Trophoblast cell (in vitro differentiated cells and primary cell): ENCODE data around the gene PEF1.
A peak's percentile ranks its signal among the peaks of the same experiment; 100 is the strongest.

Source experiments
- DNase-seq, 2 donors: peaks; one replicate each; pipeline ENCODE4 v3.0.0-alpha.2; 2016
- H2AFZ ChIP-seq: 2 replicates; pipeline ENCODE4 v1.6.1; 2013; ENCODE audit warnings: low read length, moderate library complexity, mild to moderate bottlenecking; ENCODE audit not compliant: insufficient read depth, poor library complexity
- H2AK5ac ChIP-seq: 2 replicates; pipeline ENCODE4 v1.6.1; 2013; ENCODE audit warnings: mild to moderate bottlenecking, low read length
- H2BK120ac ChIP-seq: 2 replicates; pipeline ENCODE4 v1.6.1; 2013; ENCODE audit warnings: low read length, mild to moderate bottlenecking, moderate library complexity; ENCODE audit not compliant: insufficient read depth, poor library complexity
- H2BK12ac ChIP-seq: 2 replicates; pipeline ENCODE4 v1.6.1; 2013; ENCODE audit warnings: mild to moderate bottlenecking, low read length, moderate library complexity
- H2BK5ac ChIP-seq: 2 replicates; pipeline ENCODE4 v1.6.1; 2013; ENCODE audit warnings: low read length, low read depth, moderate library complexity, mild to moderate bottlenecking; ENCODE audit not compliant: poor library complexity
- H3K14ac ChIP-seq: 2 replicates; pipeline ENCODE4 v1.6.1; 2013; ENCODE audit warnings: mild to moderate bottlenecking, low read length
- H3K18ac ChIP-seq: 2 replicates; pipeline ENCODE4 v1.6.1; 2013; ENCODE audit warnings: mild to moderate bottlenecking, low read length
- H3K23ac ChIP-seq: 2 replicates; pipeline ENCODE4 v1.6.1; 2013; ENCODE audit warnings: low read length
- H3K27ac ChIP-seq: 2 replicates; pipeline ENCODE4 v1.5.1; 2013; ENCODE audit warnings: low read depth, mild to moderate bottlenecking, inconsistent platforms, low read length, moderate library complexity
- H3K27me3 ChIP-seq: 2 replicates; pipeline ENCODE4 v1.6.1; 2013; ENCODE audit warnings: inconsistent platforms, mild to moderate bottlenecking, low read length, moderate library complexity; ENCODE audit not compliant: insufficient read depth
- H3K36me3 ChIP-seq, 2 experiments: 1 replicate in 1 of 2; 2 replicates in 1 of 2; pipeline ENCODE4 v1.6.1; 2013; ENCODE audit warnings: low read length in 2 of 2, mild to moderate bottlenecking in 2 of 2, moderate library complexity in 1 of 2; ENCODE audit not compliant: insufficient read depth in 2 of 2, control insufficient read depth in 1 of 2
- H3K4ac ChIP-seq: 2 replicates; pipeline ENCODE4 v1.6.1; 2013; ENCODE audit warnings: low read depth, mild to moderate bottlenecking, low read length, moderate library complexity
- H3K4me1 ChIP-seq, 2 experiments: 1 replicate in 1 of 2; 2 replicates in 1 of 2; pipeline ENCODE4 v1.6.1; 2013; ENCODE audit warnings: low read length in 2 of 2, mild to moderate bottlenecking in 2 of 2, moderate library complexity in 1 of 2; ENCODE audit not compliant: insufficient read depth in 2 of 2, control insufficient read depth in 1 of 2
- H3K4me2 ChIP-seq: 2 replicates; pipeline ENCODE4 v1.6.1; 2013; ENCODE audit warnings: inconsistent platforms, mild to moderate bottlenecking, low read length, moderate library complexity
- H3K4me3 ChIP-seq: 2 replicates; pipeline ENCODE4 v1.5.1; 2013; ENCODE audit warnings: mild to moderate bottlenecking, low read depth, low read length, inconsistent platforms
- H3K79me1 ChIP-seq: one replicate; pipeline ENCODE4 v1.6.1; 2013; ENCODE audit warnings: low read length
- H3K79me2 ChIP-seq: 2 replicates; pipeline ENCODE4 v1.6.1; 2013; ENCODE audit warnings: low read length, mild to moderate bottlenecking; ENCODE audit not compliant: control insufficient read depth, insufficient read depth, poor library complexity
- H3K9ac ChIP-seq: 2 replicates; pipeline ENCODE4 v1.6.1; 2013; ENCODE audit warnings: mild to moderate bottlenecking, low read length
- H3K9me3 ChIP-seq: 2 replicates; pipeline ENCODE4 v1.6.1; 2013; ENCODE audit warnings: low read depth, mild to moderate bottlenecking, control low read depth, inconsistent platforms, low read length; ENCODE audit not compliant: insufficient read depth
- H4K12ac ChIP-seq: 2 replicates; pipeline ENCODE4 v1.6.1; 2013; ENCODE audit warnings: low read depth, mild to moderate bottlenecking, low read length, moderate library complexity
- H4K8ac ChIP-seq: 2 replicates; pipeline ENCODE4 v1.6.1; 2013; ENCODE audit warnings: low read depth, mild to moderate bottlenecking, low read length, moderate library complexity
- H4K91ac ChIP-seq: one replicate; pipeline ENCODE4 v1.6.1; 2013; ENCODE audit warnings: low read depth, mild to moderate bottlenecking, low read length, moderate library complexity
- WGBS: extraction: QIAGEN DNeasy Blood & Tissue Kit; methylation state at CpG from one replicate; pipeline ENCODE4 v1.1.7; 2013; ENCODE audit warnings: missing lambda C conversion rate; ENCODE audit not compliant: insufficient read length, insufficient coverage; ENCODE audit errors: extremely low coverage; 5-methylcytosine and 5-hydroxymethylcytosine counted together

The PEF1 gene

GRCh38 chr1:31645274-31645568 lies 545 bp upstream of the PEF1 start:
- H3K36me3 ChIP-seq = no peaks in the 10 kb centered on the region
- H3K4me3 ChIP-seq = peak overlapping the region; percentile 51
- H3K79me1 ChIP-seq = peaks cover 72% of the 10 kb centered on the region
- peak overlapping the region; percentile 83 for H3K14ac ChIP-seq
- peaks cover 37 to 55% of the 10 kb centered on the region in 2 experiments for H3K4me1 ChIP-seq
- no peak for DNase-seq
- H4K8ac ChIP-seq = peak overlapping the region; percentile 86
- no peaks in the 10 kb centered on the region for H3K27me3 ChIP-seq
- no peak overlapping the region for H2AFZ ChIP-seq
- H3K4ac ChIP-seq = peak overlapping the region; percentile 85
- no CpG with 5 or more reads among the region's 11 CpGs for WGBS
- peak overlapping the region; percentile 96 for H4K91ac ChIP-seq
- H3K18ac ChIP-seq = peak overlapping the region; percentile 72
- peak overlapping the region; percentile 88 for H4K12ac ChIP-seq
- peaks cover 18% of the 10 kb centered on the region for H3K79me2 ChIP-seq
- H3K4me2 ChIP-seq = peak overlapping the region; percentile 54
- peak overlapping the region; percentile 89 for H3K27ac ChIP-seq
- H2BK120ac ChIP-seq = peak overlapping the region; percentile 65
- H2BK5ac ChIP-seq = peak overlapping the region; percentile 29
- peak overlapping the region; percentile 93 for H2AK5ac ChIP-seq
- peak overlapping the region; percentile 1 for H3K9ac ChIP-seq
- peak overlapping the region; percentile 90 for H2BK12ac ChIP-seq
- H3K9me3 ChIP-seq = no peaks in the 10 kb centered on the region
- no peak overlapping the region for H3K23ac ChIP-seq

- peak in 1 of 2 donors; percentile 19 for DNase-seq
- H3K4me2 ChIP-seq = peak overlapping the region; percentile 61
- peak overlapping the region; percentile 89 for H4K91ac ChIP-seq
- H3K79me1 ChIP-seq = peaks cover 71% of the 10 kb centered on the region
- H3K4me1 ChIP-seq = peaks cover 40 to 60% of the 10 kb centered on the region in 2 experiments
- peak overlapping the region; percentile 88 for H4K8ac ChIP-seq
- peak overlapping the region; percentile 81 for H3K9ac ChIP-seq
- peak overlapping the region; percentile 88 for H3K4me3 ChIP-seq
- no peak overlapping the region for H3K23ac ChIP-seq
- peak overlapping the region; percentile 93 for H4K12ac ChIP-seq
- H2AK5ac ChIP-seq = peak overlapping the region; percentile 25
- no peaks in the 10 kb centered on the region for H3K27me3 ChIP-seq
- peak overlapping the region; percentile 88 for H2BK5ac ChIP-seq
- no peaks in the 10 kb centered on the region for H3K9me3 ChIP-seq
- peak overlapping the region; percentile 76 for H2BK12ac ChIP-seq
- peak overlapping the region; percentile 80 for H3K18ac ChIP-seq
- H3K27ac ChIP-seq = peak overlapping the region; percentile 86
- peaks cover 17% of the 10 kb centered on the region for H3K79me2 ChIP-seq
- peak overlapping the region; percentile 83 for H2AFZ ChIP-seq
- peak overlapping the region; percentile 77 for H2BK120ac ChIP-seq
- H3K14ac ChIP-seq = peak overlapping the region; percentile 92
- no peaks in the 10 kb centered on the region for H3K36me3 ChIP-seq
- WGBS = no CpG with 5 or more reads among the region's 18 CpGs
- peak overlapping the region; percentile 58 for H3K4ac ChIP-seq
Observed at GRCh38 chr1:31643976-31644559, 608 bp downstream of the PEF1 start.

- H3K18ac ChIP-seq = no peak overlapping the region
- peak overlapping the region; percentile 91 for H3K27ac ChIP-seq
- peak overlapping the region; percentile 93 for H2BK5ac ChIP-seq
- H4K12ac ChIP-seq = no peak overlapping the region
- H3K79me2 ChIP-seq = peaks cover 18% of the 10 kb centered on the region
- no peaks in the 10 kb centered on the region for H3K27me3 ChIP-seq
- H3K23ac ChIP-seq = no peak overlapping the region
- no peak overlapping the region for H3K9ac ChIP-seq
- no peak overlapping the region for H3K4ac ChIP-seq
- H2BK120ac ChIP-seq = peak overlapping the region; percentile 31
- H2AK5ac ChIP-seq = no peak overlapping the region
- peak overlapping the region; percentile 46 for H3K14ac ChIP-seq
- no CpG with 5 or more reads among the region's 3 CpGs for WGBS
- peaks cover 37 to 60% of the 10 kb centered on the region in 2 experiments for H3K4me1 ChIP-seq
- peak overlapping the region; percentile 53 for H3K4me2 ChIP-seq
- H4K8ac ChIP-seq = no peak overlapping the region
- peak overlapping the region; percentile 84 for H4K91ac ChIP-seq
- no peaks in the 10 kb centered on the region for H3K36me3 ChIP-seq
- DNase-seq = no peak
- H3K9me3 ChIP-seq = no peaks in the 10 kb centered on the region
- H2BK12ac ChIP-seq = peak overlapping the region; percentile 31
- H2AFZ ChIP-seq = no peak overlapping the region
- H3K4me3 ChIP-seq = no peak overlapping the region
- peaks cover 66% of the 10 kb centered on the region for H3K79me1 ChIP-seq
Observed at GRCh38 chr1:31642897-31643296, 1.8 kb downstream of the PEF1 start.

GRCh38 chr1:31642366-31642765 lies 2.3 kb downstream of the PEF1 start:
- Histone ChIP-seq H4K91ac (peak overlapping the region; percentile 92), H3K4ac (peak overlapping the region; percentile 71), H4K8ac (no peak overlapping the region), H4K12ac (no peak overlapping the region), H3K9me3 (no peaks in the 10 kb centered on the region), H3K9ac (peak overlapping the region; percentile 63), H2AFZ (no peak overlapping the region), H3K14ac (peak overlapping the region; percentile 65), H3K4me1 (peaks cover 34 to 57% of the 10 kb centered on the region in 2 experiments), H3K4me2 (peak overlapping the region; percentile 53), H2BK12ac (peak overlapping the region; percentile 92), H3K4me3 (no peak overlapping the region), H3K27ac (peak overlapping the region; percentile 91), H2BK120ac (peak overlapping the region; percentile 91), H3K79me1 (peaks cover 62% of the 10 kb centered on the region), H2BK5ac (peak overlapping the region; percentile 93), H3K23ac (no peak overlapping the region), H3K36me3 (no peaks in the 10 kb centered on the region), H2AK5ac (peak overlapping the region; percentile 83), H3K79me2 (peaks cover 15% of the 10 kb centered on the region), H3K27me3 (no peaks in the 10 kb centered on the region), H3K18ac (peak overlapping the region; percentile 81)
- WGBS = no CpG with 5 or more reads among the region's 4 CpGs
- DNase-seq = no peak
